ENCODE data around the gene PACS2. TPM values are rescaled to one million over a fixed set of nuclear protein-coding genes. Genes with fewer than 3 reads are reported as not detected.

The PACS2 gene
- total RNA-seq, 2 donors from 2014 or later: 80.4 to 125 TPM

GRCh38 chr14:105385698-105386365 lies 71.3 kb downstream of the PACS2 start:
- no peak for DNase-seq (ENCODE audit: low spot score)
- H3K4me3 ChIP-seq: no peak overlapping the region
- peaks cover 45% of the 10 kb centered on the region for H3K36me3 ChIP-seq
- TF ChIP-seq CTCF (IDR thresholded peaks at IDR 0.05): no peak
- no peak for ATAC-seq (ENCODE audit: insufficient number of reproducible peaks, low FRiP score, low read depth)
- H3K27ac ChIP-seq: no peak overlapping the region
- no peaks in the 10 kb centered on the region for H3K9me3 ChIP-seq
- no peaks in the 10 kb centered on the region for H3K27me3 ChIP-seq (replicated peaks; ENCODE audit: insufficient read depth)
- H3K4me1 ChIP-seq (ENCODE audit: control insufficient read depth in 1 of 2, low read depth in 2 of 2): no peaks in the 10 kb centered on the region

- Histone ChIP-seq H3K9me3 (no peaks in the 10 kb centered on the region), H3K4me1 (ENCODE audit: control insufficient read depth in 1 of 2, low read depth in 2 of 2) (no peaks in the 10 kb centered on the region), H3K27me3 (replicated peaks; ENCODE audit: insufficient read depth) (no peaks in the 10 kb centered on the region), H3K4me3 (no peak overlapping the region), H3K36me3 (peaks cover 38% of the 10 kb centered on the region), H3K27ac (no peak overlapping the region)
- DNase-seq (ENCODE audit: low spot score): no peak
- TF ChIP-seq CTCF (IDR thresholded peaks at IDR 0.05): no peak
- ATAC-seq (ENCODE audit: insufficient number of reproducible peaks, low FRiP score, low read depth): no peak
Observed at GRCh38 chr14:105386581-105387529, 72.3 kb downstream of the PACS2 start.

DNA sequence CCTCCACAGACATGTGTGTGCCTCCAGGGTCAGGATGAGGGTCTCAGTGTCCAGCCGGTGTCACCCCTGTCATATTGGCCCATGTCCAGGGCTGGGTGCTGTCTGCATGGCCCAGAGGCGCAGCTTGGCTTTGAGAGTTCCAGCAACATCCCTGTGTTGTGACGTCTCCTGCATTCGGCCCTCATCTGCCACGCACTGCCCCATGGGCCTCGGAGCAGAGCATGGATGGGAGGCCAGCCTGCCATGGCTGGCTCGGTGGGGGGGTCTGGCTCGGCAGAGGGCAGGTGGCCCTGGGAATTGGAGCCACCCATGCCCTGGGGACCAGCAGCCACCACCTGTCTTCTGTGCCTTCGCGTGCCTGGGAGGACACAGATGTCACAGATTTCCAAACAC lies 73.0 kb downstream of the PACS2 start:
- no peak for DNase-seq (ENCODE audit: low spot score)
- H3K4me1 ChIP-seq (ENCODE audit: control insufficient read depth in 1 of 2, low read depth in 2 of 2): no peaks in the 10 kb centered on the region
- ATAC-seq (ENCODE audit: insufficient number of reproducible peaks, low FRiP score, low read depth): no peak

GRCh38 chr14:105388110-105388951 lies 73.8 kb downstream of the PACS2 start:
- DNase-seq (ENCODE audit: low spot score) (no peak), ATAC-seq (ENCODE audit: insufficient number of reproducible peaks, low FRiP score, low read depth) (no peak)
- Histone ChIP-seq H3K27me3 (replicated peaks; ENCODE audit: insufficient read depth) (no peaks in the 10 kb centered on the region), H3K4me3 (no peak overlapping the region), H3K4me1 (ENCODE audit: control insufficient read depth in 1 of 2, low read depth in 2 of 2) (no peaks in the 10 kb centered on the region), H3K27ac (no peak overlapping the region), H3K36me3 (peaks cover 25% of the 10 kb centered on the region), H3K9me3 (no peaks in the 10 kb centered on the region)
- TF ChIP-seq CTCF (IDR thresholded peaks at IDR 0.05): no peak

More for the DNA sequence above, 73.0 kb downstream of the PACS2 start:
- Histone ChIP-seq H3K27me3 (replicated peaks; ENCODE audit: insufficient read depth) (no peaks in the 10 kb centered on the region), H3K4me3 (no peak overlapping the region), H3K27ac (no peak overlapping the region), H3K9me3 (no peaks in the 10 kb centered on the region), H3K36me3 (peaks cover 32% of the 10 kb centered on the region)
- no peak for TF ChIP-seq CTCF (IDR thresholded peaks at IDR 0.05)

Data from thoracic aorta (tissue), 2 donors.